ENCODE measurements around the gene TRPM1. TPM values are rescaled to one million over a fixed set of nuclear protein-coding genes. Genes with fewer than 3 reads are reported as not detected.
A peak's percentile ranks its signal among the peaks of the same experiment; 100 is the strongest.

The TRPM1 gene
- not detected for total RNA-seq
- 0.28 TPM for polyA plus RNA-seq (2013, experiment 1 of 2)
- polyA plus RNA-seq (2013, experiment 2 of 2), result not detected
- long read RNA-seq, experiment 1, result 0 reads
- long read RNA-seq, experiment 2, result 0 reads
- long read RNA-seq, experiment 3, result 0 reads
- long read RNA-seq, experiment 4, result 0 reads

DNA sequence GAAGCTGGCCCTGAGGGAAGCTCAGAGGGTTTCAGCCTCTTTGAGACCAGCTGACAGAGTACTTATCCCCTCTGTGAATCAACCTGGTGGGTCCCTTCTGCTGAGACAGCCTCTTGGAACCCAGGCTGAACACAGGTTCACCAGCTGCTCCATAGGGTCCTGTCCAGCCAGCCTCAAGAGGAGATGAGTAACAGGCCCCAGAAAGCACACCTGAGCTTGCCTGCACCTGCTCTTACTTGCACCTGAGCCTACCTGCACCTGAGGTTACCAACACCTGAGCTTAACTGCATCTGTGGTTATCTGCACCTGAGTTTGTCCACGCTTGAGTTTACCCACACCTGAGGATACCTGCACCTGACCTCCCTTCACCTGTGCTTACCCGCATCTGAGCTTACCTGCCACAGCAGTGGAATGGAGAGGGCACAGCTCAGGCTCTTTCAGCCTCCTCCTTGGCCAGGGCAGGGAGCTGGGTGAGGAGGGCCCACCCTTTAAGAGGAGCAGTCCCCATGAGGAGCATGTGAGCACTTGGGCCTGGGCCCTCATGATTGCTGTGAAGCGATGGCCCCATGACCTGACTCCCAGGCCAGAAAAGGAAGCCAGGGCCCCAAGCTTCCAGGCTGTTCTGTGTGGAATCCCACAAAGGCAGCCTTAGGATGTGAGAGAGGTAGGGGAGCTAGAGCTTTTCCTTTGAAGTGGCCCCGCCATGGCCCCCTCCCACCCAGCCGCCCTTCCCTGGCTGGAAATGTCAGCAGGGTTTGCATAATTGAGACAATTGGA, at the start of gene TRPM1:
Gene TRPM1, minus strand, starts transcription at position 464 of the 777 bp plus-strand sequence. CDS start 20,370 bp downstream, outside the sequence.
- Mint-ChIP-seq H3K27ac (no peak within 1 kb of the TSS), H3K4me3 (no peak within 1 kb of the TSS), H3K4me1 (peaks cover 17% of the 10 kb centered on the region), H3K9me3 (no peaks in the 10 kb centered on the region), H3K36me3 (ENCODE audit: low read depth) (no peaks in the 10 kb centered on the region), H3K27me3 (ENCODE audit: insufficient read depth) (no peaks in the 10 kb centered on the region)
- H3K9me3 ChIP-seq (ENCODE audit: control insufficient read depth, low read length), result no peaks in the 10 kb centered on the region
- no peak for TF ChIP-seq CTCF (conservative IDR thresholded peaks at IDR 0.05)
- H3K36me3 ChIP-seq (ENCODE audit: control insufficient read depth, insufficient read depth, low read length), result no peaks in the 10 kb centered on the region
- H3K4me1 ChIP-seq (ENCODE audit: control insufficient read depth, insufficient read depth, low read length), result no peaks in the 10 kb centered on the region
- H3K4me3 ChIP-seq (ENCODE audit: low read length), result no peak within 1 kb of the TSS
- H3K27ac ChIP-seq (ENCODE audit: low read depth, low read length), result no peak within 1 kb of the TSS
- 84 to 91% methylated on average over 5 of the region's 5 CpGs for WGBS, 2 experiments (ENCODE audit: insufficient coverage in 1 of 2, insufficient read length in 1 of 2)
- no peak for DNase-seq
- H3K27me3 ChIP-seq (ENCODE audit: control insufficient read depth, insufficient read depth, low read length, poor library complexity, severe bottlenecking), result no peaks in the 10 kb centered on the region
- H3K9ac ChIP-seq (ENCODE audit: extremely low read depth, low read length, poor library complexity, severe bottlenecking), result no peak within 1 kb of the TSS

GRCh38 chr15:31150732-31151231, 49.3 kb upstream of the TRPM1 start:
- peak; percentile 59 for DNase-seq
- Histone ChIP-seq H3K4me1 (ENCODE audit: control insufficient read depth, insufficient read depth, low read length) (peaks cover 2% of the 10 kb centered on the region), H3K9ac (ENCODE audit: extremely low read depth, low read length, poor library complexity, severe bottlenecking) (no peak overlapping the region), H3K4me3 (ENCODE audit: low read length) (no peak overlapping the region), H3K27ac (ENCODE audit: low read depth, low read length) (peak overlapping the region; percentile 58), H3K27me3 (ENCODE audit: control insufficient read depth, insufficient read depth, low read length, poor library complexity, severe bottlenecking) (no peaks in the 10 kb centered on the region), H3K36me3 (ENCODE audit: control insufficient read depth, insufficient read depth, low read length) (no peaks in the 10 kb centered on the region), H3K9me3 (ENCODE audit: control insufficient read depth, low read length) (peaks cover 44% of the 10 kb centered on the region)
- WGBS, 2 experiments (ENCODE audit: insufficient coverage in 1 of 2, insufficient read length in 1 of 2), result 55 to 65% methylated on average over 9 of the region's 9 CpGs
- peaks cover 37% of the 10 kb centered on the region for H3K9me3 Mint-ChIP-seq
- peak overlapping the region; percentile 64 for H3K27ac Mint-ChIP-seq
- H3K4me1 Mint-ChIP-seq, result peaks cover 31% of the 10 kb centered on the region
- H3K4me3 Mint-ChIP-seq, result no peak overlapping the region
- H3K36me3 Mint-ChIP-seq (ENCODE audit: low read depth), result peaks cover 3% of the 10 kb centered on the region
- no peaks in the 10 kb centered on the region for H3K27me3 Mint-ChIP-seq (ENCODE audit: insufficient read depth)
- TF ChIP-seq CTCF (conservative IDR thresholded peaks at IDR 0.05), result no peak

GRCh38 chr15:31149987-31150386, 48.5 kb upstream of the TRPM1 start:
- Mint-ChIP-seq H3K9me3 (peaks cover 29% of the 10 kb centered on the region), H3K27me3 (ENCODE audit: insufficient read depth) (no peaks in the 10 kb centered on the region), H3K4me1 (peaks cover 31% of the 10 kb centered on the region), H3K4me3 (no peak overlapping the region), H3K36me3 (ENCODE audit: low read depth) (no peaks in the 10 kb centered on the region), H3K27ac (no peak overlapping the region)
- DNase-seq, result peak; percentile 21
- Histone ChIP-seq H3K9ac (ENCODE audit: extremely low read depth, low read length, poor library complexity, severe bottlenecking) (no peak overlapping the region), H3K27ac (ENCODE audit: low read depth, low read length) (no peak overlapping the region), H3K4me1 (ENCODE audit: control insufficient read depth, insufficient read depth, low read length) (peaks cover 2% of the 10 kb centered on the region), H3K27me3 (ENCODE audit: control insufficient read depth, insufficient read depth, low read length, poor library complexity, severe bottlenecking) (no peaks in the 10 kb centered on the region), H3K4me3 (ENCODE audit: low read length) (no peak overlapping the region), H3K36me3 (ENCODE audit: control insufficient read depth, insufficient read depth, low read length) (no peaks in the 10 kb centered on the region), H3K9me3 (ENCODE audit: control insufficient read depth, low read length) (peaks cover 37% of the 10 kb centered on the region)
- 90 to 100% methylated on average over 3 to 4 of the region's 4 CpGs for WGBS, 2 experiments (ENCODE audit: insufficient coverage in 1 of 2, insufficient read length in 1 of 2)
- no peak for TF ChIP-seq CTCF (conservative IDR thresholded peaks at IDR 0.05)

Measured in endodermal cell (in vitro differentiated cells).